Measurements from ENCODE around the gene AMBP.
"Not testable (repeated sequence)": the region's sequence is repeated elsewhere in the genome, so short reads cannot be mapped to it uniquely, and the experiment has no call there.

The AMBP gene

DNA sequence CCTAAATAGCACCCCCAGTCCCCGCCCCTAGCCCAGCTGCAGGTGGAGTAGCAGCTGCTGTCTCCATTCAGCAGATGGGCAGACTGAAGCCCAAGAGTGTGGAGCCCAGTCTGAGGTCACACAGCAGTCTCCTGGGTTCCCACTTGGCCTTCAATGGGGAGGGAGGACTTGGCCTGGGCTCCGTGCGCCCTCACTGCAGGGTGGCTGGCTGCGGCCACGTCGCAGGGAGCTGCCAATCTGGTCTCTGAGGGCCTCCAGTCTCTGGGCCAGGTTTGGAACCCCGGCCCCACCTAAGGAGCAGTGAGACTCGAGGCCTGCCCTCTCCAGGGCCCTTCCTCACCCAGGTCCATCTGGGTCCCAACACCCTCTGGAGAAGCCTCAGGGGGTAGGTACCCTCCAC is 13.6 kb upstream of the AMBP start:
- DNase-seq (ENCODE audit: low spot score) = no peak

DNA sequence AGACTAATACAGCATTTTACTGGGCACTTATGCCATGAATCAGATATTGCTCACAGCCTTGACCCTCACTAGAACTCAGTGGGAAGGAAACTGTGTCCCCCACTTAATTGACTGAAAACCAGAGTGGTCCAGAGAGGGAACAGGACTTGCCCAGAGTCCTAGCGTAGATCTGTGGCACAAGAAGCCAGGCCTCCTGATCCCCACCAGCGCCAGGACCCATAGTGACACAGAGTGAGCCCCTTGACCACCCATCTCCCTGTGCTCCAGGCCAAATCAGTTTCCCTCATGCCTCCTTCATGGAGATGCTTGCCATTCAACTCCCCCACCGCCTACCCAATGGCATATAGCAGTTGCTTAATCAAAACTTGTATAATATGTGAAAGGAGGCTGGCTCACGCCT is 12.7 kb upstream of the AMBP start:
- no peak for DNase-seq (ENCODE audit: low spot score)

DNA sequence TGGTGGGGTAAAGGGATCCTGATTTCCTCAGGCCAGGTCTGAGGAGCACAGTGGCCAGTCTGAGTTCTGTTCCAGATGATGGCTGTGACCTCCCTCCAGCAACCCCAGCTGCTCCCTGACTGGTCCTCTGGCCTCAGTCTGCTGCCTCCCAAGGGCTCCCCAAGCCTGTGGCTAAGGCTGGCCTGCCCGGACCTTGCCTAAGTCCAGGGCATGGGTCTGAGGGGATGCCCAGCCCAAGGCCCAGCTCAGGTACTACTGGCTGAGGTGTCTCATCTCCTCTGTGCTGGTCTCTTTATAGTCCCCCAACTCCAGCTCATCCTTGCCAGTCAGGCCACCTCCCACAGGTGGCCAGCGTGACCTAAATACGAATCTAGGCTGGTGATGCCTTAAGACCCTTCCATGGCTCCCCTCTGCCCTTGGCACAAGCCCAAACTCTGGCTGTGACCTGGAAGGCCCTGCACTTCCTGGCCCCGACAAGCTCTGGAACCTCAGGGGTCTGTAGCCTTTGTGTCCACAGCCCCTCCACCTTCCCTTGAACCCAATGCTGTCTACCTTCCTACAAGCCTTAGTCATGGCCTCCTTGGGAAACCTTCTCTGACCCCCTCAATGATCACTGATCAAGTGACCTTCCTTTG is 11.2 kb upstream of the AMBP start:
- DNase-seq (ENCODE audit: low spot score) = no peak

DNA sequence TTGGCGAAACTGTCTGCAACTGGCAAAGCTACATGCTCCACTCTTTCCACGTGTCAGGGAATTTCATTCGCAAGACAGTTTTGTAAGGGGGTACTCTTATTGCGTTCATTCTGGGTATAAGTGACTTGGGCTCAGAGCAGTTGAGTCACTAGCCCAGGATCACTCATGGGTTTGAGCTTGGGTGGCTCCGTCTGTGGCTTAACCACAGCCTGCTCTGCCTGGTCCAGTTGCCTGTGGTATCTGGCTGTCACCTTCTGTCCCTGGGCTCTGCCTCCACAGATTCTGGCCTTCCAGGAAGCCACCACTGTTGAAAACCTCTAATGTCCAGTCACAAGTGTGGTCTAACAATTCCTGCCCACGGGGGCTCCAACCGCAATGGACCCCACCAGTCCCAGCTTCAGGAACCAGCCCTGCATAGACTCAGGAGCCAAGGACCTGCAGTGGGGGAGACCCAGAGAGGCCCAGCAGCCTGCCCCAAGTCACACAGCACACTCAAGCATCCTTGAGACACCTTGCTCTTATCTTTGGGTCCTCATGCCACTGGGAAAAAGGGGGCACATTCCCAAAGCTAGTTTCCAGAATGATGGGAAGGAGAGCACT is 10.6 kb upstream of the AMBP start:
- DNase-seq (ENCODE audit: low spot score) = no peak

DNA sequence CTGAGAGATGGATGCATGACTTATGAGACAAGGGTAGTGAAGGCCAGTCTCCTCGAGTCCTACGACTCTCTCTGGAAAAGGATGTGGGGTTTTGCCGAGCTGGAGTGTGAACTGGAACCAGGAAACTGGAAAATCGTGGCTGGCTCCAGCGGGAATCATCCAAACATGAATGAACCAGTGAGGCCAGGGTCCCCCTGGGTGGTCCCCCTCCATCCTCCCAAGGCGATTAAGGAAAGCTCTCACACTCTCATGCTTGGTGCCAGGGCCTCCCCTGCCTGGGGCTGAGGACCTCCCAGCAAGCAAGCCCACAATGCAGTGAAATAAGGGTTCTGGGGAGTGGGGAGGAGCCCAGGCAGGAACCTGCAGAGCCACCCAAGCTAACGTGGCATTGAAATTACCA is 9.6 kb upstream of the AMBP start:
- DNase-seq (ENCODE audit: low spot score) = no peak

DNA sequence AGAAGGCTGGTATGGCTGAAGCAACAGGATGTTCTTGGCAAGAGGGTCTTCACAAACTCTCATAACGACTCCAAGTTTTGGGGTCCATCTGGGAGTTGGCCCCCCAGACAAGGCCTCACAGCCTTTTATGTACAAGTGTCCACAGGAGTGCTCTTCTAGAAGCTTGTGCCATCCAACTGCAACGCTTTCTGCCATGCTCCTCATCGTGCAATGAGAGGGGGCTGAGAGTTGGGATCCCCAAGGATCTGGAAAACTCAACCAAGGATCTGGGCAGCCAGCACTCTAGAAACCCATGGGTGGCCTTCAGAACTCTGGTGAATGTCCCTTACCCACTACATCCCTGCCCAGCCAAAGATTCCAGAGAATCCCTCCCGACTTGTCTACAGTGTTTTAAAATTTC is 8.5 kb upstream of the AMBP start:
- no peak for DNase-seq (ENCODE audit: low spot score)

DNA sequence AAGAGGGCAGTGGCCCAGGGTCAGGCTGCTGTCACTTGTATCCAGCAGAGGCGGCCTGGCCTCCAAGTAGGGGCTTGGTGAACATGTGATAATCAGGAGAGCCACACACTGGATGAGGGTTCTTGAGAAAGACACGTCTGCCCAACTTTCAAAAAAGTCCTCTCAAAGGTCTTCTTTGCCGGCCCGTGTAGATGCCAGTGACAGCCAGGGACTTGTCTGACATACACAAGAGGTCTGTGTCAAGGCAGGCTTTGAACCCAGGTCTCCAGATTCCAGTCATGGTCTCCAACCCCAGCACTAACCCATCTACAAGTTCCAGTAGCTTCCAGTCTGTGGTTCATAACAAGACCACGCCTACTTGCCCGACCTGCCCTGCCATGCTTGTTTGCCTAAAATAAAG is 7.9 kb upstream of the AMBP start:
- DNase-seq (ENCODE audit: low spot score) = no peak

DNA sequence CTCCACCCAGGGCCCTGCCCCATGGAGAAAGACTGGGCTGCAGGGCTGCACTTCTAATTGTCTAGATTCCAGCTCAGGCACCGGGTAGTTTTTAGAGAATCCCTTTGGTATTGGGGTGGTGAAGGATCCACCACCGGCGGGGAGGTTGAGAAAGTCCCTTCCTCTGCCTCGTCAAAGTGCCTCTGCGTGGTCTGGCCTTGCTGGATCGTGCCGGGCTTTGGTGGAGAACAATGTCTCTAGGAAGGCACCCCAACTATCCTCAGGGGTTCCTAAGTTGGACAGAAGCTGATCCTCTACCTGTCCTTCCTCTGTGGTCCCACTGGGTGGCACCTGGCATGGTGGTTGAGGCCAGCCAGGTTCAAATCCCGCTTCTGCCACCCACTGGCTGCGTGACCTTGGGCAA is 7.3 kb upstream of the AMBP start:
- DNase-seq (ENCODE audit: low spot score) = no peak

DNA sequence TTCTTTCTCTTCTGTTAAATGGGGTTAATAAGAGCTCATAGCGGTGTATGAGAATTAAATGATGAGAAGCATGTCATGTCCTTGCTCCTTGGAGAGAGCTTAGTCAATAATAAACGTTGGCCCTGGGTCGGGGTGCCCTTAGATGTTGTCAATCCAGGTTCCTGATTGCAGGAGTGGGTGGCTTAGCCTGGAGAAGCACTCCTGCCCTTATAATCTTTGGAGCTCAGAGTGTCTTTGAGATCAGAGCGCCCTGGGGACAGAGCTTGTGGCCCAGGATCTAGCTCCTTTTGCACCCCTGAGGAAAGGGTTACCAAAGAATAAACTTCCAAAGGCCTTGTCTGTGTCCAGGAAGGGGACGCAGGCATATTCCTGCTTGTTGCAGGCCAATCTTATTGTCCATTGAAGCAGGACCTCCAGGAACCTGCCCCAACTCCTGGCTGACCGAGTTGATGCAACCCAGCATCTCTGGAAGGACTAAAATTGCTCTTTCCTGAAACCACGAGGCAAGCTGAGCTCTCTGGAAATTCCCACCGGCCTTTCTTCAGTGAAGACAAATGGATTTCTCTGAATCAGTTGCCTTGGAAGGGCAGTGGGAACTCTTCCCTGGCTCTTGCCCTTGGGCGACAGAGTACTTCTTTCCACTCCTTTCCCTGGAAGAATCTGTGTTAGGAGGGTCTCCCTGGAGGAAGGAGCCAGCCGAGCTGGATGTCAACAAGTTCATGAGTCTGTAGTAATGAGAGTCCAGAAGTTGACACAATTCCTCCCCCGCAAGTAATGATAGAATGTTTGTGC is 6.4 kb upstream of the AMBP start:
- DNase-seq (ENCODE audit: low spot score) = no peak

DNA sequence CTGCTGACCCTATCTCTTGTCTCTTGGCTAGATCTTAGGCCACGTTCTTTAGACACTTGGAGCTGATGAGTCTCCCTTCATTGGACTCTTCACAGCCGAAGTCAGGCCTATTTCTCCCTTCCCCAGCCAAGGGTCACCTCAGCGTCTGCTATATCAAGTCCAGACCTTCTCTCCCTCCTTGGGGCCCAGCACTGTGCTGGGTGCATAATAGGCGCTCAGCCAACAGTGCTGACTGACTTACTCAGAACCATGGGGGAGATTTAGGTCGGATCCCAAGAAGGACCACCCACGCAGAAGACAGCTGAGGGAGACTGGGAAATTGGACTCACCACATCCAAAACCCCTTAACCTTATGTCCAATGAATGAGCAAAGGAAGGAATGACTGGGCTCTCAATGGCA is 5.6 kb upstream of the AMBP start:
- no peak for DNase-seq (ENCODE audit: low spot score)

DNA sequence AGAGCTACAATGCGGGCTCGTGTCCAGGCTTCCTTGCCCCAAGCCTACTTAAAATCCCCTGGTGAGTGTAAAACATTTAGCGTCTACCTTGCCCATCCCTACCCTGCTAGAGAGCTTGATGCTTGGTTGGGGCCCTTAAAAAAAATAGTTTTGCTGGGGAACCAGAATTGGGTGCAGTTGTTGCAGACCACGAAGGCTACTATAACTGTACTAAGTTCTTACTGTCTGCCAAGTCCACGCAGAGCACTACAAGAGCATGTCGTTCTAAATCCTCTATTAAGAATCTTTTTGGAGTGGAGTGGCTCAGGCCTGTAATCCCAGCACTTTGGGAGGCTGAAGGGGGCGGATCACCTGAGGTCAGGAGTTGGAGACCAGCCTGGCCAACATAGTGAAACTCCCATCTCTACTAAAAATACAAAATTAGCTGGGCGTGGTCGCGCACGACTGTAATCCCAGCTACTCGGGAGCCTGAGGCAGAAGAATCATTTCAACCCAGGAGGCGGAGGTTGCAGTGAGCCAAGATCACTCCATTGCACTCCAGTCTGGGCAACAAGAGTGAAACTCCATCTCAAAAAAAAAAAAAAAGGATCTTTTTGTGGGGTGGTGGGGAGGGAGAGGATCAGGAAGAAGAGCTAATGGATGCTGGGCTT is 4.8 kb upstream of the AMBP start:
- DNase-seq (ENCODE audit: low spot score) = not testable (repeated sequence)

DNA sequence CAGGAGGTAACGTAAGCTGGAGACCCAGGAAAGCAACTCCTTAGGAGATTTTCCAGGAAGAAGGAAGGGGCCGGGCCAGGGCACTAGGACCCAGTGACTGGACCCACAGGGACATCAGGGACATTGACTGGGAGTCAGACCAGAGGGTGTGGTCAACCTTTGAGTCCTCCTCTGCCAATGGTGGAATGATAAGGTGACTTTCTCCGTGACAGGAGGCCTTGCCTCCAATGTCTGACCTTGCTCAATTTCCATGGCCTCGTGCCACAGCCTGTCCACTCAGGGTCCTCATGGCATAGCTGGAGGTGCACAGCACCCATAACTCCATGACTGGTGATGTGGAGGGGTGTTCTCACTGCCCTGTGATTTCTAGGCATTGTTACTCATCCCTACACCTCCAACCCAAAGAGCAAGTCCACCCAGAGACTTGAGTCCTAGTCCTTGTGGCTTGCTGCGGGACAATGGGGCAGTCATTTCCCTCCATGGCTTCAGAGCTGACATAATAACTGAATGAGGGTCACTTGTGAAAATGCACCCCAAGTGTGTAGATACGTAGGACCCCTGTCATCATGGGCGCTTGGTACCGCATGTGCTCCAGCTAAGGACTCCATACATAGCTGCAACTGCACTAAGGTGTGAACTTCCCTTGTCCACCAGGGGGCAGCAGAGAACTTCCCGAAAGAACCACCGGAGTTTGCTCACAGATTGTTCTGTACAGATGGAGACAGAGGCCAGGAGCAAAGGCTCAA is 4.1 kb upstream of the AMBP start:
- peak; percentile 92 for DNase-seq (ENCODE audit: low spot score)

DNA sequence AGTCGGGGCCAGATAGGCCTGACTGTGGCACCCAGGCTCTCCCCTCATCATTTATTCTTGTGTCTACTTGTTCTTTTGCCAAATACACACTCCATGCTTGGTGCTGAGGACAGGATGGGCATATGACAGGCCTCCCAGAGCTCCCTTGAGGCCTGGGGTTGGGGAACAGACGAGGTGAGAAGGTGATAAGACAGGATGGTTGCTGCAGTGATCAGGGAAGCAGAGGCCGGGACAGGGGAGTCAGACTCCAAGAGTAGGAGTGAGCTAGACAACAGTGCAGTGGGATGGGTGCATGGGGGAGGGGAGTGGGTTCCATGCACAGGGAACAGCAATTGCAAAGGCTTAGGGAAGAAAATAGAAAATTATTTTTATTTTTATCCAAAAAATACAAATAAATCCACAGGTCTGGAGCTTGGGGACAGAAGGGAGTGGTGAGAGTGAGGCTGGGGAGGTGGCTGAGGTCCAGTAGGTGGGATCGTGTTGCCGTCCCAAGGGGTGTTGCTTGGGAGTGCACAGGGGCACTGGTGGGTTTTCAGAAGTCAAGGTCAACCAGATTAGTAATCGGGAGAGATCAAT is 3.4 kb upstream of the AMBP start:
- DNase-seq (ENCODE audit: low spot score) = no peak

DNA sequence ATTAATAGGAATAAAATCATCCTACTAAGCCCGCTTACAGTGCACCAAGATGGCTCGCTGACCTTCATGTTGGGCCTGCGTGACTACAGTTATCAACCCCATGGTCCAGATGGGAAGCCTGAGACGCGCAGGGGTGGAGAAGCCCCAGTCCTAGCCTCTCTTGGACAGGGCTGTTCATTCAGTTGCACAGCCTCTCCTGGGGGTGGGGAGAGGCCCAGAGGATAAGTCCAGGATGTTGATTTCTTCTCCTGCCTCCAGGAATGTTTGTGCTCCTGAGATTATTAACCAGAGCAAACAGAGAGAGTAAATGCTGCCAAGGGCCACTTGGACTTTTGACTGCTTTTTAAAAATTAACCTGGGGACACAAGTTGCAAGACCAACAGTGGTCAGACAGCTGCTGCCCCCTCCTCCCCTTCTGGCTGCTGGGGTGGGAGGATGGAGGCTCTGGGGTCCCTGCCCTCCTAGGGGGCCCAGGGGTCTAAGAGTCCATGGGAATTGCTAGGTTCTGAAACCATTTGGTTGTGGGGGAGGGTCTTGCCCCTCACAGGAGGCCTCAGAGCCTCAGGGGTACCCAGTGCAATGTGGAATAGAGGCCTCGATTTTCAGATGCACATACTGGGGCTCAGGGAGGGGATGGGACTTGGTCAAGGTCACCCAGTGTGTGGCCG is 2.8 kb upstream of the AMBP start:
- DNase-seq (ENCODE audit: low spot score) = no peak

DNA sequence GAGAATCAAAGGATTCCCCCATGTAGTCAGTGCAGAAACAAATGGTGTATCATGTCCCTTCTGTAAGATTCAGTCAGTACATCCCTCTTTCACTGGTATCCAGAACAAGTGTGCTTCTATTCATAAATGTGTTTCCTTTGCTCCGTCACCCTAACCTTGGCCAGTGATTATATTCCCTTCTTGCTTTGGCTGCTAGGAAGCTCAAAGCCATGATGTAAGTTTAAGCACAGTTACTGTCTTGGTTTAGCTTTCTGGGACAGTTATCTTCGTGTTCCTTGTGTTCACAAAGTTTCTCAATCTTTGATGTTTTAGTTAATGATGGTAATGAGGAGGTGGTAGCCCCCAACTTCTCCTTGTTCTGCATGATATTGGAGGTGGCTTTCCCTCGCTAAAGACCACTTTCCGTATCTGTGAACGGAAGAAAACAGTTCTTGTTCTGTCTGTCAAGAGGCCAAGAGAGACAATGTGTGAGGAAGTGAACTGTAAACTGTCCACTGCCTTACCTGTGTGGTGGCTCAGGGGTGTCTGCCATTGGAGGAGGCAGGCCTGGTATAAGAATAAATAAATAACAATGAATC is 2.2 kb upstream of the AMBP start:
- DNase-seq (ENCODE audit: low spot score) = no peak

DNA sequence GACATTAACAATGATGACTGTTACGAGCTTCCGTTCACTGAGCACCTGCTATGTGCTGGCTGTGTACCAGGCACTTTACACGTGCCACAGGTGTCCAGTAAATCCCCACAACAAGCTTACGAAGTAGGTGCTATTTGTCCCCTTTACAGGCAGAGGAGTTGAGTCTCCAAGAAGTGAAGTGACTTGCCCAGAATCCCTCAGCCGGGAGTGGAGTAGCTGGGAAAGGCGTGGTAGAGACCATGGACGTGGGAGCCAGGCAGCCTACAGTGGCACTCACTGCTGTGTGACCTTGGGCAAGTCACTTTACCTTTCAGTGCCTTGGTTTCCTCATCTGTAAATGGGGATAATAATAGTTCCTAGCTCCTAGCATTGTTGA is 669 bp upstream of the AMBP start:
- DNase-seq (ENCODE audit: low spot score) = no peak

DNA sequence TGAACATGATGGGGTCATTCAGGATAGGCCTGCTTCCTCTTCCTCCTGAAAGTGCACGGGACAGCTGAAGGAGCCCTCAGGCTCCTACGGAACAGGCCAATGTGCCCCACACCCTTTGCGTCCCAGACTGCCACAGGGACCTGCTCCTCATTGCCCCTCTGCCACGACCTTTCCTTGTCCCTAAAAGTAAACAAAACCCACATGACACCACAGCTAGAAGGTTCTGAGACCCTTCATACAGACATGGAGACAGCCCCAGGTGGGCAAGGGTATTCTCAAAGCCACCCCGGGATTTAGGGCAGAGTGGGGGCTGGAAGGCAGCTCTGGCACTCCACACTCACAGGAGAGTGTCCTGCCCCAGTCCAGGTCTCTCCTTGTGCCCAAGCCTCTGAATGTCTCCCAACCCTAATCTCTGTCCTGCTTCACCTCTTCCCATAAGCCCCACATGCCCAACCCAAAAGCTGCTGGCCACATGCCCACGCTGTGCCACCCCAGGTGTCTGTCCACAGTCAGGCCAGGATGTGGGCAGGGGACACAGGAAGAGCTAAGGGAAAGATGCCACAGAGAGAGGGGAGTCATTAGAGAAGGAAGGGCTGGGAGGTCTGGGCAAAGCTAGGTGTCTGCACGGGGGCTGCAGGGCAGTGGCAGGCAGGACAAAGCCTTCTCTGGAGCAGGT is 800 bp downstream of the AMBP start:
- no peak for DNase-seq (ENCODE audit: low spot score)

DNA sequence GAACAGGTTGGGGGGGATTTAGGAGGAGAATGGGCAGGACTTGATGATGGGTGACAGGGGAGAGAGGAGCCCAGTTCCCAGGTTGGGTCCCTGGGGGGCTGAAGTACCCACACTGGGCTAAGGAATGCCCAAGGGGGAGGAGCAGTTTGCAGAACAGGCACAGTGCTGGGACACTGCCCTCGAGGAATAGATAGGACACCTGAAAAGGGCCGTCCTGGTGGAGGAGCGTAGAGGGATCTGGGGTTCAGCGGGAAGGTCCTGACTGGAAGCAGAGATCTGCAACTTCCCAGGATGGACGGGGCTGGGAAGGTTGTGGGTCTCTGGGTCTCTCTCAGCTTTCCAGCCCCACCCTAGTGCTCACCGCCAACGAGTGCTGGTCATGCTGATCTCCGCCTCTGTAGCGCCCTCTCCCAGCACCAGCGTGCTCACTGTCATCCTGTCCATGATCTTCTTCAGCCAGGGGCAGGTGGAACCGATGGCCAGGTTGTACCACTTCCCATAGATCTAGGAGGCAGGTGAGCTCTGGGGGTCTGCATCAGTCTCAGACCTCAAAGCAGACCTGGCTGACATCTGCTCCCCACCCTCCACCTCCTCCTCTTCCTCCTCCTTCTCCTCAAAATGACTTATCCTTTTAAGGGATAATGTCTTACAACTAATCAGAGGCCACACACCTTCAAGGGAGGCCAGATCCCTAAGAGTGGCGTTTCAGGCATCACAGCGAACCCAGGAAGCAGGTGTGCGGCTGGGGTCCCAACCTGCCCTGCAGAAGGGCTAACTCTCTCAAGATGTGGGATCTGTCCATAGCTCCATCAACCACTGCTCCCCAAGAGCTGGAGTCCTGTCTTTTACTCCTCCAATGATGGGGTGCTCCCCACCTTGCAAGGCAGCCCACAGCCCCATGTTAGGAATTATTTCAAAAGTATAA is 1.6 kb downstream of the AMBP start:
- DNase-seq (ENCODE audit: low spot score) = no peak

DNA sequence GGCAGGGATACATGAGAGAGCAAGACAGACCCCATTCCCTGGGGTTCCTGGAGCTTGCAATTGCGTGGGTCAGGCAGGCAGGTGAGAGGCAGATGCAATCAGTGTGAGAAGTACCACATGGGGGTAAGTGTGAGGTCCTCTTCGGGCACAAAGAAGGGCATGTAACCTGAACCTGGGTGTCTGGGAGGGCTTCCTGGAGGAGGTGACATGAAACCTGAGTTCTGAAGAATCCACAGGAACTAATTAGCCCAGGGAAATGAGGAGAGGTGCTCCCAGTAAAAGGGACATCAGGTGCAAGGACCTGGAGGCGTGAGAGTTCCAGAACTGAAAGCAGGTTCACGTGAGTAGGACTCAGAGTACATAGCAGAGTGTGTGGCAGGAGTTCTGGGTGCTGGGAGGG is 2.5 kb downstream of the AMBP start:
- no peak for DNase-seq (ENCODE audit: low spot score)
